ENCODE data around the gene LPP.

DNA sequence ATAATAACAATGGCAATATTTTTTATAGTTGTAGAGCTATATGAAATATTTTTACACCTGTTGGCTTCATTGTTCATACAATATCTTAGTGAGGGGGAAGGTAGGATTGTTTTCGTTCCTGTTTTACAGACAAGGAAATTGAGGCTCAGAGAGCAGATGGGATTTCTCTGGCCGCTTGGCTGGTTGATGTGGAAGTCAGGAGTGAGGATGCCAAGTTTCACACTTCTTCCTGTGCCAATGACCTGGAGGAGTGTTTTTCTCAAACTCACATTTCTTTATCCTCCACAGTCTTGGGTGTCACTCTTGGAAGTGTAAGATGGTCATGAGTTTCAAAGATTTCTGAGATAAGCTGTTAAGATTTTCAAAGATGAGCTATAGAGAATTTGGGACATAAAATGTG is 50.6 kb downstream of the LPP start:
- no peak for TF ChIP-seq CTCF (IDR thresholded peaks at IDR 0.05)
- no peak for TF ChIP-seq ZFX (IDR thresholded peaks at IDR 0.05; ENCODE audit: borderline replicate concordance)

Measured in 22Rv1 (cell line).